Muscle layer of duodenum (tissue), 2 donors: ENCODE data around the gene SLC25A22.

Experiments used
- H3K27ac ChIP-seq: one replicate; pipeline ENCODE4 v1.7.0; 2013; ENCODE audit warnings: mild to moderate bottlenecking, low read length
- H3K27me3 ChIP-seq: one replicate; pipeline ENCODE4 v1.7.0; 2013; ENCODE audit warnings: low read depth, mild to moderate bottlenecking, control low read depth, low read length
- H3K36me3 ChIP-seq, 2 donors: one replicate each; pipeline ENCODE4 v1.7.0; 2013; ENCODE audit warnings: low read length in 2 of 2, control low read depth in 1 of 2, mild to moderate bottlenecking in 1 of 2; ENCODE audit not compliant: insufficient read depth in 2 of 2, control insufficient read depth in 1 of 2
- H3K4me1 ChIP-seq, 2 donors: one replicate each; pipeline ENCODE4 v1.7.0; 2013; ENCODE audit warnings: low read length in 2 of 2, mild to moderate bottlenecking in 2 of 2, control low read depth in 1 of 2, moderate library complexity in 1 of 2; ENCODE audit not compliant: insufficient read depth in 2 of 2, control insufficient read depth in 1 of 2
- H3K4me3 ChIP-seq, 2 donors: one replicate each; pipeline ENCODE4 v1.7.0; 2013; ENCODE audit warnings: low read length in 2 of 2, low read depth in 1 of 2, mild to moderate bottlenecking in 1 of 2
- H3K9me3 ChIP-seq, 2 donors: one replicate each; pipeline ENCODE4 v1.7.0; 2013; ENCODE audit warnings: low read length in 2 of 2, control low read depth in 1 of 2, mild to moderate bottlenecking in 1 of 2; ENCODE audit not compliant: control insufficient read depth in 1 of 2
- donor health status: healthy.

Gene SLC25A22

DNA sequence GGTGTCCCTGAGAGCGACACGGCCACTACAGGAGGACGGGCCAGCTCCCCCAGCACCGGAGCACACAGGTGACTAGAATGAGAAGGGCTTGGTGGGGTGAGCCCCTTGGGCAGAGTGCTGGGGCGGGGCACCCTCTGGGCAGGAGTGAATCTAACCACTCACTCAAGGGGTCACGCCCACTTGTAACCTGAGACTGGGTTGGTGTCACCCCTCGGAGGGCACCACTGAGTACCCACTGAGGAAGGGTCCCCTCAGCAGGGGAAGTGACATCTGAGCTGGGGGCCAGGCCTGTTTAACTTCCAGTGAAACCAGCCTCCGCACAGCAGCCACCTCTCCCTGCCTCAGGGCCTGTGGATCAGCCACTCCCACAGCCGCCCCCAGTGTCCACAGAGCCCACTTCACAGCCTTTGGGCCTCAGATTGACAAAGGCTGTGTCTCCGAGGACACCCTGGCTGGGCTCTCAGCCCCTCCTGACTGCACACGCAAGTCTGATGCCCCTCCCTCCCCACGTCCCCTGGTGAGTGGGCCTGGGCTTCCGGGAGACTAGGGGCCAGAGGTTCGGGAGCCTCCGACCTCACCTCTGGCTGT lies 26.4 kb downstream of the SLC25A22 start:
- H3K9me3 ChIP-seq: no peaks in the 10 kb centered on the region
- H3K36me3 ChIP-seq: peaks cover 15 to 46% of the 10 kb centered on the region in 2 donors
- peaks cover 4 to 36% of the 10 kb centered on the region in 2 donors for H3K4me1 ChIP-seq
- H3K4me3 ChIP-seq: no peak overlapping the region
- H3K27me3 ChIP-seq: no peaks in the 10 kb centered on the region
- no peak overlapping the region for H3K27ac ChIP-seq

DNA sequence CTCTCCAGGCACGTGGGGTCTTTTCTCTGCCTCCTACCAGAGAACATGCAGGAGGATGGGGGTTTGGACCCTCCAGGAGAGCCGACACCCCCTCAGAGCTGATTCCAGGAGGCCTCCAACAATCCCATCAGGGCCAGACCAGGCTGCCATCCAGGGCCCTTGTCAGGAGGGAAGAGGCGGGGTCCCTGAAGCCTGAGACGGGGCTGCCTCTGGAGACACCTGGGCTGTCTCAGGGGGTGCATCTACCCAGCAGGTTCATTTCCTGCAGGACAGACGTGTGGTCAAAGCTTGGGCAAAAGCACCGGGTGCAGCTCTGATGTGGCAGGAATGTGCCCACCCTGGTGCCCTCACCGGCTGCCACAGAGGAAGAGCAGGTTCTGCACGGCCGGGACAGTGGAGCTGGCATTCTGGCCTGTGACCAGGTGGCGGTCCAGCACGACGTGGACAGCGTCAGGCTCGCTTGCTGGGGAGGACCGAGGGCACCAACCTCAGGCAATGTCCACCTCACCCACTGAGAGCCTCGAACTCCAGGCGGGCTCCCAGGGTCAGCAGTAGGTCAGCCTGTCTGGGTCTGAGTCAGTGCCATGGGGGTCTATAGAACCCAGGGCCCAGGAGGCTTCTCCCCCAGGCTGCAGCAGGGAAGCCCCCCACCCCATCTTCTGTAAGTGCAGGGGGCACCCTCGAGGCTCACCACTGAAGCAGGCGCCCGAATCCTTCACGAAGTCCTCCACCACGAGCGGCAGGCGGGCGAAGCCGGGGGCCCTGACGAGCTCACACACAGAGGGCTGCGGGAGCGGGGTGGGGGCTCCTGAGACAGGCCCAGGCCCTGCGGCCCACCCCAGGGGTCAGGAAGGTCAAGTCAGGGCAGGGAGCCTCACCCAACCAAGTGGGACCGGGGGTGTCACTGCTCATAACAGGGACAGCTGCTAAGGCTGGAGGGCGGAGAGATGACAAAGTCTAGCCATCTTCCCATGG lies 27.2 kb downstream of the SLC25A22 start:
- no peak overlapping the region for H3K27ac ChIP-seq
- H3K4me3 ChIP-seq: no peak overlapping the region
- H3K27me3 ChIP-seq: no peaks in the 10 kb centered on the region
- H3K9me3 ChIP-seq: no peaks in the 10 kb centered on the region
- H3K4me1 ChIP-seq: peaks cover 4 to 28% of the 10 kb centered on the region in 2 donors
- peaks cover 23 to 54% of the 10 kb centered on the region in 2 donors for H3K36me3 ChIP-seq

DNA sequence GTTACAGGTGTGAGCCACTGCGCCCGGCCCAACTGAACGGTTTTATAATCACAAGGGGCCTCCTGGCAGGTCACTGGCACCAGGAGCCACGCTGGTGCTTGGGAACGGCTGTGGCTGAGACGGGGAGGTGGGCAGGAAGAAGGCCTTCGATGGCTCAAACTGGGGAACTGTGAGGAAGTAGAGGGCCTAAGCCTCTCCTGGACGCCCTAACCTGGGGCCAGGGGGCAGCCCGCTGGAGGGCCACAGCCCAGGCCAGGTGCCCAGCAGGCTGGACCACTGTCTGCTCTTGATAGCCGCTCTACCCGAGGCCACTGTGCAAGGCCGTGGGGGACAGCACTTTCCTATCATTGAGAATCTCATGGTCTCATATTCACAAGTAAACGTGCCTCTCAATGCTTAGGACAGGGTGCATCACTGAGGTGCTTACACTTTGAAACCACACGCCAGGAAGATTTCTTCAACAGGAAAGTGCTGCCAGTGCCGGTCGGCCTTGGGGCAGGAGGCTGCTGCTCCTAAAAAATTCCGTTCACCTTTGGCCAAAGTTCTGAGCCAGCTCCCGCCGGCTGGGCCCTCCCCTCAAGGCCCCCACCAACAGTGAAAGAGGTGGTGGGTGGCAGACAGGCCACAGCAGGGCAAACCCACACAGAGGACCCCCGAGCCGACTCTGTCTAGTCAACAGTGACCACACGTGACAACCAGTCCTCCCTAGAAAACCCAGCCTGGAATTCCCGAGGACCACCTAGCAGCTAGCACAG lies 28.0 kb downstream of the SLC25A22 start:
- Histone ChIP-seq H3K9me3 (no peaks in the 10 kb centered on the region), H3K4me1 (peaks cover 0 to 20% of the 10 kb centered on the region in 2 donors), H3K36me3 (peaks cover 23 to 61% of the 10 kb centered on the region in 2 donors), H3K4me3 (no peak overlapping the region), H3K27me3 (no peaks in the 10 kb centered on the region), H3K27ac (no peak overlapping the region)

DNA sequence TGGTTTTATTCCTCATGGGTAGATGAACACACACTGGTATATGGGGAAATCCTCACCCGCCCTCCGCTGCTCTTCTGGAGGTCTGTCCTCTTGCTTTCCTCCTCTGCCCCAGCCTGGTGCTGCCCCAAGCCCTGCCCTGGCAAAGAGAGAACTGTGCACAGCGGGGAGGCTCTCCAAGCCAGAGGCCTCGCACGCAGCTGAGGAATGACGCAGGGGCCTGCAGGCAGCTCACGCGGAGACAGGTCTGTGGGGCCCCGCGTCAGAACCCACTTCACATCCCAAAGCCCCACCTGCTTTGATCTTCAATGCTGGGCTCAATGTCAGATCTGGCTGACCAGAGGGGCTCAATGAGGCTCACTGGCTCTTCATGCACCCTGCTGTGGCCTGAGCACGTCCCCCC lies 30.8 kb downstream of the SLC25A22 start:
- Histone ChIP-seq H3K4me1 (peaks cover 0 to 4% of the 10 kb centered on the region in 2 donors), H3K27me3 (no peaks in the 10 kb centered on the region), H3K4me3 (no peak overlapping the region), H3K36me3 (peaks cover 37 to 73% of the 10 kb centered on the region in 2 donors), H3K27ac (no peak overlapping the region), H3K9me3 (no peaks in the 10 kb centered on the region)

DNA sequence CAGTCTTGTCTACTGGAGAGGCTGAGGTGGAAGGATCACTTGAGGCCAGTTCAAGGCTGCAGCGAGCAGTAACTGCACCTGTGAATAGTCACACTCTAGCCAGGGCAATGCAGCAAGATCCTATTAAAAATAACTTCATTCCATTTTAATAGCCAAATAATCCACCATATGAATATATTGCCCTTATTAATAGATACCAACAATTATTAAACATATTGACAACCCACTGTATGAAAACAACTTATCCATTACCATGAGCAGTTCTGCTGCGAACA lies 31.2 kb downstream of the SLC25A22 start:
- H3K4me3 ChIP-seq: no peak overlapping the region
- peaks cover 37 to 73% of the 10 kb centered on the region in 2 donors for H3K36me3 ChIP-seq

DNA sequence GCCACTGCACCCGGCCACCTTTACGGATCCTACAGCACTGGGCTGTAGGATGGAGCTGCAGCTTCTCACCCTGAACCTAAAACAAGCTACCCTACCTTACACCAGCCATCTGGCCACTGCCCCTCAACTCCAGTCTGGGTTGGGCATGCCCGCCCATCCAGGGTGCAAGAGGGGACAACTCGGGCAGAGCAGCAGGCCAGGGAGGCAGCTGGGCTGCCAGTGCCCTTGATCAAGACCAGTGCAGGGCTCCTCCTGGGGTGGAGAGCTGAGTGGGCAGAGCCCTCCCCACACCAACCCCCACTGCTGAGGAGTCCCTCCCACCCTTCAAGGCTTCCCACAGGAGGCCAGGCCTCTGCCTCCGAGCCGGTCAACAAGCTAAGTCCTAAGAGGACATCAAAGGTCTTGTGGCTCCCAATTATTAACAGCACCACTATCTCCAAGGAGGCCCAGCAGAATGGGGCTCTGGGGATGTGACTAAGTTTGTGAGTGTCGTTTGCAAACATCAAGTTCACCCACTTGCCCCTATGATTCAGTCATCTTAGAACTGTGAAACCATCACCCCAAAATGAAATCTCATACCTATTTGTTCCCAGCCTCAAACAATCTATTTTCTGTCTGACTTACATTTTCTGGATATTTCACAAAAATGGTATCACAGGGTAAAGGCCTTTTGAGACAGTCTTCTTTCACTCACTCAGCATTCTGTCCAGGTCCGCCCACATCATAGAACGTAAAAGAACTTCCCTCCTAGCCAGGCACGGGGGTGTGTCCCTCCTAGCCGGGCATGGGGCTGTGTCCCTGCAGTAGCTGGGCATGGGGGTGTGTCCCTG lies 31.8 kb downstream of the SLC25A22 start:
- H3K27me3 ChIP-seq: no peaks in the 10 kb centered on the region
- no peak overlapping the region for H3K4me3 ChIP-seq
- peaks cover 41 to 68% of the 10 kb centered on the region in 2 donors for H3K36me3 ChIP-seq
- H3K4me1 ChIP-seq: peaks cover 0 to 5% of the 10 kb centered on the region in 2 donors
- H3K27ac ChIP-seq: no peak overlapping the region
- no peaks in the 10 kb centered on the region for H3K9me3 ChIP-seq

More for the DNA sequence above, 31.2 kb downstream of the SLC25A22 start:
- Histone ChIP-seq H3K4me1 (peaks cover 0 to 5% of the 10 kb centered on the region in 2 donors), H3K27me3 (no peaks in the 10 kb centered on the region), H3K9me3 (no peaks in the 10 kb centered on the region), H3K27ac (no peak overlapping the region)

DNA sequence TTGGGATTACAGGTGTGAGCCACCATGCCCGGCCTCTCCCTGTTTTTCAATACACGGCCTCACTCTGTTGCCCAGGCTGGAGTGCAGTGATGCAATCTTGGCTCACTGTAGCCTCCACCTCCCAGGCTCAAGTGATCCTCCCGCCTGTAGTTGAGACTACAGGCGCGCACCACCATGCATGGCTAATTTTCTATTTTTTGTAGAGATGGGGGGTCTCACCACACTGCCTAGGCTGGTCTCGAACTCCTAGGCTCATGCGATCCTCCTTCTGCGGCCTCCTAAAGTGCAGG lies 32.3 kb downstream of the SLC25A22 start:
- no peaks in the 10 kb centered on the region for H3K27me3 ChIP-seq
- H3K4me3 ChIP-seq: no peak overlapping the region
- no peaks in the 10 kb centered on the region for H3K9me3 ChIP-seq
- peaks cover 40 to 63% of the 10 kb centered on the region in 2 donors for H3K36me3 ChIP-seq
- no peak overlapping the region for H3K27ac ChIP-seq
- H3K4me1 ChIP-seq: peaks cover 0 to 5% of the 10 kb centered on the region in 2 donors

DNA sequence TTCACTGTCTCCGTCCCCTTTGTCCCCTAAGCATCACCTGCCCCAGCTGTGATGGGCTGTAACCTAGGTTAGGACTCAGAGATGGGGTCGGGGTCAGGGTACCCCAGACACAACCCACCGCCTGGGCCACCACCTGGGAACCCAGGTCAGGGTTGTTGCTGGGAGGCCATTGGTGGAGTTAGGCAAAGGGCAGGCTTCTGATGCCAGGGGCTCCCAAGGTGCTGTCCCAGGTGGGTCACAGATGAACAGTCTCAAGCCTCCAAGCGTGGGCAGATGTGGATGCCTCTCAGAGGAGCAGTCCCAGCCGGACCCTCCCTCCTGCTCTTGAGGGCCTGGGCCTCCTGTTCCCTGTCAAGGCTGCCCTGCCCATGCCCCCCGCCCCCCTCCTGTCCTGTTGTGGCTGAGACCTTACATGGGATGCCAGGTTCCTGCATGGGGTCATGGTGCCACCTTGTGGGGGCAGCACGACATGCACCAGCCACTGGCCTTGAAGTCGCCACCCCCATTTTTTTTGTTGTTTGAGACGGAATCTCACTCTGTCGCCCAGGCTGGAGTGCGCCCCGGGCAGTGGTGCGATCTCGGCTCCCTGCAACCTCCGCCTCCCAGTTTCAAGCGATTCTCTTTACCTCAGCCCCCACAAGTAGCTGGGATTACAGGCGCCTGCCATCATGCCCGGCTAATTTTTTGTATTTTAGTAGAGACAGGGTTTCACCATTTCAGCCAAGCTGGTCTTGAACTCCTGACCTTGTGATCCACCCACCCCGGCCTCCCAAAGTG lies 32.9 kb downstream of the SLC25A22 start:
- peaks cover 37 to 63% of the 10 kb centered on the region in 2 donors for H3K36me3 ChIP-seq
- no peak overlapping the region for H3K27ac ChIP-seq

DNA sequence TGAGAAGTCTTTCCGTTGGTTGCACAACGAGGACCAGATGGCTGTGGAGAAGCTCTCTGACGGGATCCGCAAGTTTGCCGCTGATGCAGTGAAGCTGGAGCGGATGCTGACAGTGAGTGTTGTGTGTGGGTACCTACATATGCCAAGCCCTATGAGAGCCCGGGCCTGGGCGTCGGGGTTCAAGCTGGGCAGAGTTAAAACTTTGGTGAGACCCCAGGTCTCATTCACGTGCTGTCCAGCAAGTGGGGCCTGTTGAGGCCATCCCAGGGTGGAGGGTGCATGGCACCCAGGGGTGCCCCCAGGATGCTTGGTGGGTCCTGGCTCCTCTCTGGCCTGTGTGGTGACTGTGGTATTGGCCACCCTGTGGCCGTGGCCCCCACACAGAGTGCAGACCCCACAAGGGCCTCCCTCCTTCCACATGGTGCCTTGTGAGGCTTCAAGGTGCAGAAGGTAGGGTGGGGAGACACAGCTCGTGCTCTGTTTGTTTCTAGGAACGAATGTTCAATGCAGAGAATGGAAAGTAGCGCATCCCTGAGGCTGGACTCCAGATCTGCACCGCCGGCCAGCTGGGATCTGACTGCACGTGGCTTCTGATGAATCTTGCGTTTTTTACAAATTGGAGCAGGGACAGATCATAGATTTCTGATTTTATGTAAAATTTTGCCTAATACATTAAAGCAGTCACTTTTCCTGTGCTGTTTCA lies 33.6 kb downstream of the SLC25A22 start:
- Histone ChIP-seq H3K27ac (no peak overlapping the region), H3K4me3 (no peak overlapping the region), H3K36me3 (peaks cover 34 to 65% of the 10 kb centered on the region in 2 donors), H3K27me3 (no peaks in the 10 kb centered on the region), H3K4me1 (peaks cover 0 to 5% of the 10 kb centered on the region in 2 donors), H3K9me3 (no peaks in the 10 kb centered on the region)

More for the DNA sequence above, 32.9 kb downstream of the SLC25A22 start:
- Histone ChIP-seq H3K27me3 (no peaks in the 10 kb centered on the region), H3K4me1 (peaks cover 0 to 5% of the 10 kb centered on the region in 2 donors), H3K4me3 (no peak overlapping the region), H3K9me3 (no peaks in the 10 kb centered on the region)
